NCI-H1092 (cell line): Measurements from ENCODE around the gene RBP3.
A peak's percentile ranks its signal among the peaks of the same experiment; 100 is the strongest.

Experiments
- DNase-seq: peaks from one replicate; lab custom pipeline; 2025; lab: John Stamatoyannopoulos, UW

RBP3 gene

GRCh38 chr10:47348138-47348651 lies at the start of gene RBP3:
TSS of gene RBP3 (plus strand) at chr10:47348363. CDS start at chr10:47348485, 122 bp downstream.
- DNase-seq, result no peak

DNA sequence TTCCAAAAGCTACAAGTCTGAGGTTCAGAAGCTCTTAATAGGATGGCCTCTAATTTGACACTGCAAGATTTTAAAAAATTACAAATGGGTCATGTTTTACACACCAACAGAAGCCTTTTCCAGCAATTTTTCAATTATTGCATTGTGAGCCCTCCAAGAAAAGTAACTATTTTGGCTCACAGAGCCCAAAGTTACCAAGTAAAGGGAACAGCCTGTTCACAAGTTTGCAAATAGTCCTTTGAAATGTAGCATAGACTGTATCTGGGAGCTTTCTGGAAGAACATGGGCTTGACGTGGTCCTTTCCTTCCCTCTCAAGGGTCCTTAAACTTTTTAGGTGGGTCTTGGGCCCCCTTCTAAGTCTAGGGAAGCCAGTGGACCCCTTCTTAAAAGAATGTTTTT lies 49.4 kb upstream of the RBP3 start:
- no peak for DNase-seq

DNA sequence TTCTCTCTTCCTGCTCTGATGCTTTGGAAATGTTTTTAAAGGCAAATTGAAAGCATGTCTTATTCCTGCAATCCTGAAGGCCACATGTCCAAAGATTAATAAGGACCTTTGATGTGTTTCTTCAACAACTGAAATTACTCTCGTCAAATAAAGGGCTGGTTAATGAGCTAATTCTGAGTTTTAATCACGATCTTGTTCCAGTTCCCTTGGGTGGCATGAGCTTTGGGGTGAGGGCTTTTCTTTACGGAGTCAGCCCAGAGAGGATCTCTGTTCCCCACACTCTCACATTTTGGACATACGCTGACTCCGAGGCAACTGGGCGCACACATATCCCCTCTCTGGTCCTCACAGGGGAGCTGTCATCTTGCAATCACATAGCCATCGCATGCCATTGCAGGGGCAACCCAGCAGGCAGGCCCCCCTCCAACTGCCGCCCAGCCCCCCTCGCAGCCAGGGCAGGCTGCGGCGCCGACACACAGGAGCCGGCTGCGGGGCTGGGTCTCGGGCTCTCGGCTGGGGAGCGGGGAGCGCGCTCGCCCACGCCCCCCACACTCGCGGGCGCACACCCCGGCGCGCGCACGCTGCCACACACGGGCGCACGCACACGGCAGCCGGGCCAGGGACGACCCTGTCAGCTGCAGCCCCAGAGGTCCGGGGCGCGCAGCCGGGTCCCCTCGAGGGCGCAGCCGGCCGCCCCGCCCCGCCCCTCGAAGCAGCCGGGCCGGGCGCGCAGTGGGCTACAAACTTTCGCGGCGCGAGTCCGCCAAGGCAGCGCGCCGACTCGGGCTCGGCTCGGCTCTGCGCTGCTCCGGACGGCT lies 48.3 kb upstream of the RBP3 start, which contains the start of gene GDF10:
Gene GDF10 (plus strand): TSS at position 587 of the 818 bp plus-strand sequence. CDS start 455 bp downstream, outside the sequence.
- no peak for DNase-seq

DNA sequence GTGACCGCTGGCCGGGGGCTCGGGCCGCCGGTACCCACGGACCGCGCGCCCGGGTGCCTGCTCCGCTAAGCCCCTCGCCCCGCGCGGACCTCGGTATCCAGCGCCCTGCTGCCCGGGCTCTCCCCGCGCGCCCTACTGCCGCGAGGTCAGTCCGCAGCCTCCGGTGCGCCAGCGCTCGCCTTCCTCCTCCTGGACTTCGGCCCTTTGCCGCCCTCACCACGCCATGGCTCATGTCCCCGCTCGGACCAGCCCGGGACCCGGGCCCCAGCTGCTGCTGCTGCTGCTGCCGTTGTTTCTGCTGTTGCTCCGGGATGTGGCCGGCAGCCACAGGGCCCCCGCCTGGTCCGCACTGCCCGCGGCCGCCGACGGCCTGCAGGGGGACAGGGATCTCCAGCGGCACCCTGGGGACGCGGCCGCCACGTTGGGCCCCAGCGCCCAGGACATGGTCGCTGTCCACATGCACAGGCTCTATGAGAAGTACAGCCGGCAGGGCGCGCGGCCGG lies 47.7 kb upstream of the RBP3 start:
- no peak for DNase-seq

DNA sequence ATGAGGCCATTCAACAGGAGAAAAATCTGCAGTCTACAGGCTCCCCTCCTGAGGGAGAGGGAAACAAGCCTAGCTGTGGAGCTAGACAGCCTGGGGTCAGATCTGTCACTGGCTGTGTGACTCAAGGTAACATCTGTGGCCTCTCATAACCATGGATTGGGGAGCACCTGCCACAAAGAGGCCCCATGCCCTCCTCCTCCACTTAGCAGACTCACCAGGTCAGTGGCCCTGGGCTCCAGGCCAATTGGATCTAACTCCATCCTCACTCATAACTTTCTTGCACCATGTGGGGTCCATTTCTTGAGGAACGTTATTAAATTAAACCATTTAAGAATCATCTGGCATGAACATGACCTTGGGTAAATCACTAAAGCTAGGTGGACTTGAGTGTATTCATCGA lies 46.3 kb upstream of the RBP3 start:
- no peak for DNase-seq

- DNase-seq, result no peak
These were observed 45.1 kb upstream of the RBP3 start for GRCh38 chr10:47303105-47303504.

- no peak for DNase-seq
These were observed 44.3 kb upstream of the RBP3 start for GRCh38 chr10:47303866-47304265.

DNA sequence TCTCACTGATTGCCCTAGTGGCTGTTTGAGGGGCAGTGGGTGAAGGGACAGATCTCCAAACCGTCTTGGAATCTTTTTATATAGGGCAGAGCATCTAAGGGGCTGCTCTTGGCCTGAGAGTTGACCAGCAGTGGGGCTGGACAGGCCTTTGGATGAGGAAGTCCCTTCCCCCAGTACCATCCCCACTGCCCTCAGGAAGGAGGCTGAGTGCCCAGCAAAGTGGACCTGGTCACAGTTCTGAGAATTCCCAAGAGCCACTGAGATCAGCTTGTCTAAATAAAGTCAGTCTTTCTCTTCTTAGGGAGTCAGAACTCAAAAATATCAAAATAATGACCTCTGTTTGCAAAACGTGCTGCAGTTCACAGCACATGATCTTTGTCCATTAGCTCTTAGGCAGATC lies 42.6 kb upstream of the RBP3 start:
- DNase-seq, result no peak

DNA sequence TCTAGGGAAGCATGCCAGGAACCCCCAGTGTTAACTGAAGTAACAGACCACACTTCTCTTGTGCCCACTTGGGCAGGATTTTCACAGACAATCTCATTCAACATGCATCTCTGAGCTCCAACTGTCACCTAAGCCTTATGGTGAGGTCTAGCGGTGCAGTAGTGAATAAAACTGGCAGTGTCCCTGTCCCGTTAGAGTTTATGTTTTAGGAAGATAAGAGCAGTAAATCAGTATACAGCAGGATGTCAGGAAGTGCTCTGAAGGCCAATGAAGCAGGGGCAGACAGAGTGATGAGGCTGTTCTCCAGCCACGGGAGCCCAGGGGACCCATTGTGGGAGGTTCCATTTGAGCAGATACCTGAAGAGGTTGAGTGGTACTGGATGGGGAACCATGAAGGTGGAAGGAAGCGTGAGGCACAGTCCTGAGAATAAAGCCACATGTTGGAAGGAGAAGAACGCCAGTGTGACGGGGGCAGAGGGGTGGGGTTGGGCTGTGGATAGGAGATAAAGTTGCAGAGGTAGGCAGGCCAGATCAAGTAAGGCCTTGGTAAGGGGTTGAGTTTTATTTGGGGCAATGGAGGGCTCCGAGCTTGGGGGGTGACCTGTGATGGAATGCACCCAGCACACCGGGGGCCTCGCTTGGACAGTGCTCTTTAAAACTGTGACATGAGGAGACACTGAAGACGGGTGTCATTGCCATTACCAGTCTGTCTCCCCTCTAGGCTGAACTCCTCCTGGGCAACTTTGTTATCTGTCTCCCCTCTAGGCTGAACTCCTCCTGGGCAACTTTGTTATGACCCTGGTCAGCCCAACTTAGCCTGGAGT lies 41.6 kb upstream of the RBP3 start:
- DNase-seq, result no peak

GRCh38 chr10:47307381-47307780 lies 40.8 kb upstream of the RBP3 start:
- DNase-seq, result no peak

DNA sequence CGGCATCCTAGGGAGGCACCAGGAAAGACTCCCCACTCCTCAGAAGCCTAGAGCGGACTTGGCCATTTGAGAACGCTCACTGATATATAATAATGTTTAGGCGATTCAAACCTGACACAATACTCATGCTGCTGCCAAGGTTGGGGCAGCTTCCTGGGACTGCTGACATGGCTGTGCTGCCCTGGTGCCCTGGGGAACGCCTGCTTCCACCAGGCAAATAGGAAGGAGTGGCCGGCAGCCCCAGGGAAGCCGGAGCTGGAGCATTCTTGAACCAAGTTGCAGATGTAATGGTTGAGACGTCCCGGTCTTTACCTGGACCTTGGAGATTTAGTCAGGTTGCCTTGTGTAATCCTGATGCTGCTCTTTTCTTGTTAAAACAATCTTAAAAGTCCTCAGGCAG lies 39.4 kb upstream of the RBP3 start:
- DNase-seq, result no peak

DNA sequence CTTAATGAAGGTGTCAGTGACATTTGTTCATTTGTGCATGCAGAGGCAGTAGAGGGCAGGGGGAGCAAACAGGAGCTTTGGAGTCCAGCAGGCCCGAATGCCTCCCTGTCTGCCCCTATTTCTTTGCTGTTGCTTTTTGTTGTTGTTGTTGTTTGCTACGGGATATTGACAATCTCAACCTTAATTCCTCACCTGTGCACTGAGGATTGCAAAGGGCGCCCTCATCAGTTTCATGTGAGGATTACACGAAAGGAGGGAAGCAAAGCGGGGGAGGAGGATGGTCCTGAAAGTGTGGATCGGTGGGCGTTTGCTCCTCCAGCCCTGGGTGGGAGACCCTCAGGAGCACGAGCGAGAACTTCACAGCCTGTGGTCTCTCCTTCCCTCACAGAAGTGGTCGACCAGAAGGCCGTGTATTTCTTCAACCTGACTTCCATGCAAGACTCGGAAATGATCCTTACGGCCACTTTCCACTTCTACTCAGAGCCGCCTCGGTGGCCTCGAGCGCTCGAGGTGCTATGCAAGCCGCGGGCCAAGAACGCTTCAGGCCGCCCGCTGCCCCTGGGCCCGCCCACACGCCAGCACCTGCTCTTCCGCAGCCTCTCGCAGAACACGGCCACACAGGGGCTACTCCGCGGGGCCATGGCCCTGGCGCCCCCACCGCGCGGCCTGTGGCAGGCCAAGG lies 38.6 kb upstream of the RBP3 start:
- no peak for DNase-seq

GRCh38 chr10:47310090-47310505 lies 38.1 kb upstream of the RBP3 start:
- DNase-seq, result no peak

- peak; percentile 6 for DNase-seq
These were observed 36.8 kb upstream of the RBP3 start for GRCh38 chr10:47311193-47311931.

DNA sequence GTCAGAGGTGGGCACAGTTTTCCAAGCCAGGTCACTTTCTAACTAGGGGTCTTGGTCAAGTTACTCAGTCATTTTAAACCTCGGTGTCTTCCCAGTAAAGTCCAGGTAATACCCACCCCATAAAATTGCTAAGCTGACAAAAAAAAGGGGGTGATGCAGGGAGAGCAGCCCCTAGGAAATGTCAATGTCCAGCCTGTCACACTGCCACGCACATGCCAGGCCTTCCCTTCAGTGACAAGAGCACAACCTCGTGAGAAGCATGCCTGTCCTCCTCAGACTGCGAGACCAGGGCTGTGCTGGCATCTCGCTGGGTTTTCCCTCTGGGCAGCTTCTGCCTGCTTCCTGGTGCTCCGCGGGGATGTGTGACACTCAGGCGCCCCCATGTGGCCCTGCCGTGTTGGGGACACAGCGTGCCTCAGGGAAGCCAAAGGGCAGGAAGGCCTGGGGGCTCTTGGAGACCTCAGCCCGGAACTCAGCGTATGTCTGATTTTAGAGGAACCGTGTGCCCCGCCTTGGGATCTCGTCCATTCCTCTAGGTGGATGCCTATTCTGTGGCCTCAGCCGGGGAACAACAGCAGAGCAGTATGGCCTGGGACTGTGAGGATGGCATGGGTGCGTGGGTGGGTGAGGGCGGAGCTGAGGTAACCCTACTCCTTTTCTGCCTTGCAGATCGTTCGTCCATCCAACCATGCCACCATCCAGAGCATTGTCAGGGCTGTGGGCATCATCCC lies 36.1 kb upstream of the RBP3 start:
- peak; percentile 49 for DNase-seq

GRCh38 chr10:47312663-47312995 lies 35.5 kb upstream of the RBP3 start:
- DNase-seq, result no peak

- no peak for DNase-seq
These were observed 33.7 kb upstream of the RBP3 start for GRCh38 chr10:47314416-47314970.

- DNase-seq, result no peak
These were observed 32.7 kb upstream of the RBP3 start for GRCh38 chr10:47315421-47315820.

- DNase-seq, result no peak
These were observed 32.0 kb upstream of the RBP3 start for GRCh38 chr10:47316131-47316530.

DNA sequence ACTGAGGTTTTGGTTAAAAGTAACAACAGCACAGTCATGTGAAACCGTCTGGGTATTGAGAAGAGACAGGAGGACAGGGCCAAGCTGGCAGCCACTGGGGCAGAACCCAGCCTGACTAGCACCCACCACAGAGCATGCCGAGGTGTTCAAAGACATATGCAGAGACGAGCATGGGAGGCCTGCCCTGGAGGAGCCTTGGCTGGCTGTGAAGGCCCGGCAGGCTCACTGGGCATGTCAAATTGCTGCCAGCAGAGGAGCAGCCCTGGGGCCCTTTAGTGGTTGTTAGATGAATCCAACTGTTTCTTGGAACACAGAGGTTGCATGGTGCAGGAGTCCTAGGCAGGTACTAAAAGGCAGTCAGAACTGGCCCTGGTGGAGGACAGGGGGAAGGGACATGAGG lies 30.9 kb upstream of the RBP3 start:
- no peak for DNase-seq

DNA sequence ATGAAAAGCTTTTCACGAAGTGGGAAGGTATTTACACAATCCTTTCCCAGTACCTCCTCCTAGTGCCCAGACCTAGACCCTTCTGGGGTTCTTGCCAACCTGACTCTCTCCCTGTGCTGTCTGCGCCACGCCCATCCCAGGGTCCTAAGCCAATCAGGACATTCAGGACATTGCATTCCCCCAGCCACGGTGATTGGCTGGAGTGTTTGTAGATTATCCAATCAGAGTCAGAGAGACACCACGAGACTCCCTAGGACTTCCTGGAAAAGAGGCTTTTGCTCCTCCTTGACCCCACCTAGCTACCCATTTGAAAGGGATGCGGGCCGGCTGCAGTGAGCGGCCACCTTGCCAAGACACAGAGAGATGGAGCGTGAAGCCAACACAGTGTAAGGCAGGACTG lies 29.5 kb upstream of the RBP3 start:
- no peak for DNase-seq
